ENCODE data around the gene SUGT1.
"Not testable (repeated sequence)": the region's sequence is repeated elsewhere in the genome, so short reads cannot be mapped to it uniquely, and the experiment has no call there.

The SUGT1 gene

DNA sequence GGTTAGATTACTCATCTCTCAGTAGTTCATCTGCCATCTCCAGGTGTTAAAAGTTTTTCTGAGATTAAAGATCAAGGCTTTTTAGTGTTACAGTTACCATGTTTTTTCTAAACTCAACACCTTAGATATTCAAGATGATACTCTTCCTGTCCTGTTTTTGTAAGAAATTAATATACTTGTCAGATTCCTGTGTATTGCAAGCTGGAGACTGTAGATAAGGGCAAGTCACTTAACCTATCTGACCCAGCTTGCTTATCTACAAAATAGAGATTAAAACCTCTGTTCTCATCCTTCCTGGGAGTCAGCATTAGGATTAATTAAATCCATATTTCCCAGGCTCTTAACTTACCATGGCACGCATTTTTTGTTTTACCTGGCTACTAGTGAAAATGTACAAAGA is 25.2 kb downstream of the SUGT1 start:
- TF ChIP-seq, protein P1, sequence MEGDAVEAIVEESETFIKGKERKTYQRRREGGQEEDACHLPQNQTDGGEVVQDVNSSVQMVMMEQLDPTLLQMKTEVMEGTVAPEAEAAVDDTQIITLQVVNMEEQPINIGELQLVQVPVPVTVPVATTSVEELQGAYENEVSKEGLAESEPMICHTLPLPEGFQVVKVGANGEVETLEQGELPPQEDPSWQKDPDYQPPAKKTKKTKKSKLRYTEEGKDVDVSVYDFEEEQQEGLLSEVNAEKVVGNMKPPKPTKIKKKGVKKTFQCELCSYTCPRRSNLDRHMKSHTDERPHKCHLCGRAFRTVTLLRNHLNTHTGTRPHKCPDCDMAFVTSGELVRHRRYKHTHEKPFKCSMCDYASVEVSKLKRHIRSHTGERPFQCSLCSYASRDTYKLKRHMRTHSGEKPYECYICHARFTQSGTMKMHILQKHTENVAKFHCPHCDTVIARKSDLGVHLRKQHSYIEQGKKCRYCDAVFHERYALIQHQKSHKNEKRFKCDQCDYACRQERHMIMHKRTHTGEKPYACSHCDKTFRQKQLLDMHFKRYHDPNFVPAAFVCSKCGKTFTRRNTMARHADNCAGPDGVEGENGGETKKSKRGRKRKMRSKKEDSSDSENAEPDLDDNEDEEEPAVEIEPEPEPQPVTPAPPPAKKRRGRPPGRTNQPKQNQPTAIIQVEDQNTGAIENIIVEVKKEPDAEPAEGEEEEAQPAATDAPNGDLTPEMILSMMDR (IDR thresholded peaks at IDR 0.05), result no peak
- TF ChIP-seq ZFX (IDR thresholded peaks at IDR 0.05; ENCODE audit: borderline replicate concordance), result no peak
- H3K27ac ChIP-seq, result no peak overlapping the region

DNA sequence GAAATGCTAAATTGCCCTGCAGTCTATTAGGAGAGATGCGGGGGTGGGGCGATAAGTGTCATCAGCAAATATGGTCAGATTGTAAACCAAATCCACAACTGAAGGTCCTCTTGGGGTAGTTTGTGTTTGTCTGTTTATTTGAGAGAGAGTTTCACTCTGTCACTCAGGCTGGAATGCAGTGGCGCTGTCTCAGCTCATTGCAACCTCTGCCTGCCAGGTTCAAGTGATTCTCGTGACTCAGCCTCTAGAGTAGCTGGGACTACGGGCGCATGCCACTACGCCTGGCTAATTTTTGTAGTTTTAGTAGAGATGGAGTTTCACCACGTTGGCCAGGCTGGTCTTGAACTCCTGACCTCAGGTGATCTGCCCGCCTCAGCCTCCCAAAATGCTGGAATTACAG is 33.2 kb downstream of the SUGT1 start:
- H3K27ac ChIP-seq, result not testable (repeated sequence)

DNA sequence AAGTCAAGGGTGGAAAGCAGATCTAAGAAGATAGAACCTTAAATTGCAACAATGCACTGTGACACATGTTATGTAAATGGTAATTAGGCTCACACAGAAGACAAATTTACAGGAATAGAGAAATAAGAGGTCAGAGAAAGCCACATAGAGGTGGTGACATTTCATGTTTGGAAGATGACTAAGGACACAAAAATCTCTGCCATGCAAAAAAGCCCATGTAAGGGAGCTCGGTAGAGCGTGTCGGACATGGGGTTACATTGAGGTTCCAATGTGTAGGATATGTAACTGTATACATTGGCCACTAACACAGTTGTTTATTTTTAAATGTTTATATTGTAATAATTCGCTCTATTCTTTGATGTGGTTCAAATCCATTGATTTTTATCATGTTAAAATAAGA is 33.7 kb downstream of the SUGT1 start:
- H3K27ac ChIP-seq, result no peak overlapping the region
- TF ChIP-seq ZFX (IDR thresholded peaks at IDR 0.05; ENCODE audit: borderline replicate concordance), result no peak
- TF ChIP-seq, protein P1 (IDR thresholded peaks at IDR 0.05), result no peak

DNA sequence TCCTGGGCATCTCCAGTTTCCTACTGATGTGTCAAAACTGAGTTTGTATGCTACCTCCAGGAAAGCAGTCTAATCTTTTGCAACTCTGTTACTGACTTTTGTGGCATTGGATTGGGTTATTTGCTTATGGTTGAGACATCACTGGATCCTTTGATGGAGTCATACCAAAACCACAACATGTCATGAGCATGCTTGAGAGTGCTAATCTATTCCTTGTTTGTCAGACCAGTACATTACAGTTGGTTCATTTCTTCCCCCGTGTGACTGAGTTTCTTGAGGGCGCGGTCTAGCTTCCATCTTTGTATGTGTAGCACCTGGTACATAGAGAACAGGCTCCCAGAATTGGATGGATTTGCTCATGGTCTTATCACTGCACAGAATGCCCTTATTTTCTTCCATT is 43.2 kb downstream of the SUGT1 start:
- no peak overlapping the region for H3K27ac ChIP-seq
- TF ChIP-seq, protein P1 (IDR thresholded peaks at IDR 0.05), result no peak
- TF ChIP-seq ZFX (IDR thresholded peaks at IDR 0.05; ENCODE audit: borderline replicate concordance), result no peak

DNA sequence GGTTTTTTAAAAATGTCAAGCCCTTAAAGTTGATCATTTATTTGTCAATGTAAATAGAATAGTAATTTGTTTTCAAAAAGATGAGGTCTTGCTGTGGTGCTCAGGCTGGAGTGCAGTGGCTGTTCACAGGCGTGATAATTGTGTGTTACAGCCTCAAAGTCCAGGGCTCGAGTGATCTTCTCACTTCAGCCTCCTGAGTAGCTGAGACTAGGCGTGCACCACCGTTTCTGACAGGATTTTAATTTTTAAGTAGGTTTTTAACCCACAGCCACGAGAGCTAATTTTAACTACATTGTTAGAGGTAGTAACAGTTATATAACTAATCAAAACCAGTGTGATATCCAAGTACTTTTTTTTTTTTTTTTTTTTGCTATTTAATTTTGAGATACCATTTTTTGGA is 43.9 kb downstream of the SUGT1 start:
- H3K27ac ChIP-seq, result no peak overlapping the region

DNA sequence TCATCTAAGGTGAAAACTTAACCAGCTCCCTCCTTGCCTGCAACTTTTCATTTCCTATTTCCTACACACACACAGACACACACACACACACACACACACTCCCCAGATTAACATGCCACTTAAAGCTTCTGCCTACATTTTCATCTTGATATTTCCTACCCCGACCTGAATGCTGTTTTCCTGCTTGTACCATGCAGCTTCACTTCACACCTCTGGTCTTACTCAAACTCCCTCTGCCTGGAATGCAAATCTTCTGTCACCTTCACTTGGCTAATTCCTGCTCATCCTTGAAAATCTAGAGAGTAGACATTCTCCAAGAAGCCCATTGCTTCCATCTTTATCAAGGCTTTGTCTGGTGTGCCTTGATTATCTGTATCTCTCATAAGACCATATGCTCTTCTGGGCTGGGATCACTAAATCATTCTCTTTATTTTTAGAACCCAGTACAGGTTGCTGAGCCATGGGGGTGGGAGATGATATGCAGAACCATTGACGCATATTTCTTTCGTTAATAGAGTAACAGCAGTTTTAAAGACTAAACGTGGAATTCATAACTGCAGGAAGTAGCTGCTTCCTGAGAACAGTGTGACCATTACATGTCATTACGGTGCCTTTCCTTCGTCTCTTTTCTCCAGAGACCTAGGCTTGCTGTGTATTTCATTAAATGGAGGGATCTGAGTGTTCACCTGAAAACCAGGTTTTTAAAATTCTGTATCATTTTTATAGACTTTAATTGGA is 49.3 kb downstream of the SUGT1 start:
- no peak overlapping the region for H3K27ac ChIP-seq

More for the DNA sequence above, 43.9 kb downstream of the SUGT1 start:
- TF ChIP-seq, protein P1 (IDR thresholded peaks at IDR 0.05), result no peak
- TF ChIP-seq ZFX (IDR thresholded peaks at IDR 0.05; ENCODE audit: borderline replicate concordance), result no peak

DNA sequence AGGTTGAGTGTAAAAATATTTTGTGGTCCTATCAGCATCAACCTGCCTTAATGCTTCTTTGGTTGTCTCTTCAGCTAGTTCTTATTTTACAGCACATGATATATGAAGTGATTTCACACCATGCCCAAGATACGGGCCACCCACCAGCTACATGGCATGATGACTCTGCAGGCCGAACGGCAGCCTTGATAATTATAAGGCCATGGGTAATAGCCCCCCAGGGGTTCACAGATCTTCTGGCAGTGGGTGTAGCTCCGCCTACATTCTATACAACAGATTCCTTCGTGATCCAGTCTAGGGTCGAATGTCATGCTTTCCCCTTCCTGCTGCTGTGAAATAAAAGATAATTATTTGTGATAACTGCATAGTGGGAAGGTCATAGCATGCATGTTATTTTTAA is 50.8 kb downstream of the SUGT1 start:
- H3K27ac ChIP-seq, result no peak overlapping the region
- TF ChIP-seq, protein P1 (IDR thresholded peaks at IDR 0.05), result no peak
- TF ChIP-seq ZFX (IDR thresholded peaks at IDR 0.05; ENCODE audit: borderline replicate concordance), result no peak

More for the DNA sequence above, 49.3 kb downstream of the SUGT1 start:
- TF ChIP-seq ZFX (IDR thresholded peaks at IDR 0.05; ENCODE audit: borderline replicate concordance), result no peak
- TF ChIP-seq, protein P1 (IDR thresholded peaks at IDR 0.05), result no peak

DNA sequence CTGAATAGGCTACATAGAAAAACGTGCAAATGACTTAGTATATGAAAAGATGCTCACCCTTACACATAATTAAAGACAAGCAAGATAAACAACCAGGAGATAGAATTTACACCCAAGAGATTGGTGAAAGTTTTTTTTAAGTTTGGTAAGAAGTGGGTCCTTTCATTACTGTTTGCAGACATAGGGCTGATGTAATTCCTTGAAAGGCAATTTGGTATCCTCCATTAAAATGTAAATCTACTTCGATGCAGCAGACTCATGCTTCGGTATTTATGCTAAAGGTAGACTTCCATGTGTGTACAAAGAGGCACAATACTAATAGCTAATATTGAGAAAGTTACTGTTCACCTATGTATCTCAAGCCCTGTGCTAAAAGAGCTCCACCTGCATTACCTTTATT is 53.4 kb downstream of the SUGT1 start:
- TF ChIP-seq ZFX (IDR thresholded peaks at IDR 0.05; ENCODE audit: borderline replicate concordance), result no peak
- TF ChIP-seq, protein P1 (IDR thresholded peaks at IDR 0.05), result no peak
- H3K27ac ChIP-seq, result no peak overlapping the region

Measured in 22Rv1 (cell line).